Amniotic stem cell (primary cell): ENCODE measurements around the gene PNLIP.

Experiments used
- DNase-seq: peaks from one replicate; lab custom pipeline; 2025; lab: John Stamatoyannopoulos, UW

Gene PNLIP

DNA sequence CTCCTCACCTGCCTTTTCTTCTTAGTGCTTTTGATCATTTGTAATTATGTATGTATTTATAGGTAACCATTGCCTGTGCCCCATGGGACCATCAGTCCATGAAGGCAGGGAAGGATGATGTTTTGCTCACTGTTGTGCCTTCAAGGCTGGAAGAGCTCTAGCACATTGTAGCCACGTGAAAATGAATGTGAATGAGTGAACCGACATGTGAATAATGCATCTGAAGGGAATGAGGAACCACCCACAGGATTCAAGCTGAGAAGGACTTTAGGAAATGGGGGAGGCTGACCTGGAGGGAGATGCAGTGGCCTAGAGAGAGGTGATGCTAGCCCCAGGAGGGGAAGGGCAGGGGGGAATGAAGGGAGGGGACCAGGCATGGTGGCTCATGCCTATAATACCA is 69.1 kb downstream of the PNLIP start:
- no peak for DNase-seq

DNA sequence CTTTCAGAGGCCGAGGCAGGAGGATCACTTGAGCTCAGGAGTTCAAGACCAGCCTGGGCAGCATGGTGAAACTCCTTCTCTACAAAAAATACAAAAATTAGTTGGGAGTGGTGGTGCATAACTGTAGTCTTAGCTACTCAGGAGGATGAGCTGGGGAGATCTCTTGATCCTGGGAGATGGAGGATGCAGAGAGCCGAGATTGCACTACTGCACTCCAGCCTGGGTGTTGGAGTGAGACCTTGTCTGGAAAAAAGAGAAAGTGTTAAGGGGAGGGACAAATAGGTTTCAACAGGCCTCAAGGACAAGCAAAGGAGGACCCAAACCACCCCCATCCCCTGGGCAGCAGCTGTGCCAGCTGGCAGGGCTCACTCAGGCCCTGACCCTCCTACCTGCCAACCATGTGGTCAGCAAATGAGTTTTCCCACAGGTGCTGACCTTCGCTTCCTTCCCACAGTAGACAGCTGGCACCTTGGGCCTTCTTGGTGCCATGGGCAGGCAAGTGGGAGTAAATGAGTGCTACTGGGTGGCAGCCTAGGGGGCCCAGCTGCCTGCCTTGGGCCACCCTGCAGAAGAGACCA is 69.6 kb downstream of the PNLIP start:
- DNase-seq, result no peak
